Activated CD4-positive, alpha-beta T cell treated with anti-CD3 and anti-CD28 coated beads for 24 hours (primary cell): ENCODE data around the gene CR2.
"Not testable (repeated sequence)": the region's sequence is repeated elsewhere in the genome, so short reads cannot be mapped to it uniquely, and the experiment has no call there.

ENCODE experiments used
- DNase-seq, 2 donors: peaks; one replicate each; pipeline ENCODE4 v3.0.0-alpha.2; 2020; ENCODE audit warnings: low read depth in 2 of 2

Gene CR2

DNA sequence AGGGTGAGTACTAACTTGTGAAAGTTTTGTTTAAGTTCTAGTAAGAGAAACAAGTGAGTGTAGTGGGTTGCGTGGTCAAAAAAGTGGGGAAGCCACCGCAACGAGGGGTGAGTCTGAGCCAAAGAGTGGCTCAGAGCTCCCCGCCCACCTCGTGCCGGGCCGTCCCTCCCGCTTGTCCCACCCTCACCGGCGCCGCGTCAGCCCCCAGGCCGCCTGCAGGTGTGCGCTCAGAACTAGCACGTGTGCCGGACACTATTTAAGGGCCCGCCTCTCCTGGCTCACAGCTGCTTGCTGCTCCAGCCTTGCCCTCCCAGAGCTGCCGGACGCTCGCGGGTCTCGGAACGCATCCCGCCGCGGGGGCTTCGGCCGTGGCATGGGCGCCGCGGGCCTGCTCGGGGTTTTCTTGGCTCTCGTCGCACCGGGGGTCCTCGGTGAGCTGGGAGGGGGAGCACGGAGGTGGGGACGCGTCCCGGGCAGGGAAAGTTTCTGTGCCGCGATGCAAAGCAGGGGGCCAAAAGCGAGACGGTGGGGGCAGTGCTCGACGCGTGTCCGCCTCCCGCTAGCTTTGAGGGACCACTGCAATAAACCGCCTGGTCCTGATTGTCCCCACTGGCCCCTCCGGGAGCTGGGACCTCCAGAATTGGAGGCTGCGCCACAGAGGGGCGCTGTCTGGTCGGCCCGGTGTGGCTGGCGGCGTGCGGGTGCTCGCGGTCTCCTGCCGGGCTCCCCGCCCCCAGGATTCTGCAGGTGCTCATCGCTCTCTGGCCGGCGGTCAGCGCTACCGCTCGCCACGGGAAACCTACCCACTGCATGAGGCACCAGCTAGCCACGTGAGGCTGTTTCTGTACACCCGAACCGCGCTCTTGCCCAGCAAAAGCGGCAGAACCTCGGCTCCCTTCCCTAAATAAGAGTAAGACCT is at the start of gene CR2:
Gene CR2 (plus strand): TSS at position 283 of the 919 bp plus-strand sequence. CDS start 91 bp downstream, at position 374.
- DNase-seq: peak; percentile 21 to 45

DNA sequence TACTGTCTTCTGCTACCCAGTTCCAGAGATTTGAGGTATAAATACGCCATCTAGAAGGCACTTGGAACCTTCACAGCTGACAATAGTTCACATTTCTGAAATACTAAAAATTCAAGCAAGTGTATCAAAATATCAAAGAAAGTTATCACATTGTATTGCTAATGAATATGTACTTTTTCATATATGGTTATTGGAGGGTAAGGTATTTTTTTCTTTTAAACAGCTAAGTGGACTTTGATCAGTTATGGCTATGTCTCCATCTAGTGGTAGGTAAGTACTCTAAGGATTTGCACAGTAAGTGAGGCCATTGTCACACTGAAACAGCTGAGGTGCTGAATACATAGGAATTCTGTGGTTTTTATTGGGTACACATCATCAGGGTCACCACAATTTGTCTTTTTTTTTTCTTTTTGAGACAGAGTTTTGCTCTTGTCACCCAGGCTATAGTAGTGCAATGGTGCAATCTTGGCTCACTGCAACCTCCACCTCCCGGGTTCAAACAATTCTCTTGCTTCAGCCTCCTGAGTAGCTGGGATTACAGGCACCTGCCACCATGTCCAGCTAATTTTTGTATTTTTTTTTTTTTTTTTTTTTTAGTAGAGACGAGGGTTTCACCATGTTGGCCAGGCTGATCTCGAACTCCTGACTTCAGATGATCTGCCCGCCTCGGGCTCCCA is 49.1 kb upstream of the CR2 start:
- DNase-seq: no peak

DNA sequence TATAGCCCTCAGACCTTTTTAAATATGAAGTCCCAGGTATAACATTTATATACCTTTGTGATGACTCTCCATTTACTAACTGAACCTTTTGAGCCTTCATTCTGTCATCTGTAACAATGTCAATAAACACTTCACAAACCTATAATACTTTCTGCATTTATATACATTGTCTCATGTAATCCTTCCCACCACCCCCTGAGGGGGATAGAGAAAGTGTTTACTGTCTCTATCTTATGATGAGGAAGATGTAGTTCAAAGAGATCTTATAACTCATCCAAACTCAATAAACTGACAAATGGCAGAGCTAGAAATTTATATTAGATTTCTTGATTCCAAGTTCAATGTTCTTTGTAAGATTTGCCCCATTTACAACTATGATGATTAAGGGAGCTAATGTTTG is 48.3 kb upstream of the CR2 start:
- no peak for DNase-seq

DNA sequence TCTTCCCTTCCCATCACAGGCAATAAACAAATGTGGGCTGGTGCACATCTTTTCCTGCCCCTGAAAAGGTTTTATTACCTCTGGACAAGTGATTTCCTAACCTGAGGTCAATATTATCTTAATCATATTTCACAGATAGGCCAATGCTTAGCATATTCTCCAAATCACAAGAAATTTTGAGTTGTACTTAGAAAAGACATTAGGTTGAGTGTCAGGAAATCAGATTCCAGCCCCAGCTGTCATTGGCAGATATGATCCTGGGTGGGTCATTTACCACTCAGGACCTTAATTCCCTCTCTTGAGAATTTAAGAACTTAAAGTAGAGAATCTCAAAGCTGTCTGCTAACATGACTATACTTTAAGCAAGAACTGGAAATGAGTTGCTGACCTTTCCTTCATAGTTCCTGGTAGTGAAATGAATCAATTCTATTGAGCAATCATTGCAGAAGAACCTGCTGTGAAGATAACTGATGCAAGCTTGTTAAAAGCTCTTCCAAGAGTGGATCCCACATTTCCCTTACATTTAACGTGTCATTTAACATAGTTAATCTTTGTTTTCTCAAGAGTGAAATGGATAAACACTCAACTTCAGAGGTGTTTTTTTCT is 46.4 kb upstream of the CR2 start:
- no peak for DNase-seq

DNA sequence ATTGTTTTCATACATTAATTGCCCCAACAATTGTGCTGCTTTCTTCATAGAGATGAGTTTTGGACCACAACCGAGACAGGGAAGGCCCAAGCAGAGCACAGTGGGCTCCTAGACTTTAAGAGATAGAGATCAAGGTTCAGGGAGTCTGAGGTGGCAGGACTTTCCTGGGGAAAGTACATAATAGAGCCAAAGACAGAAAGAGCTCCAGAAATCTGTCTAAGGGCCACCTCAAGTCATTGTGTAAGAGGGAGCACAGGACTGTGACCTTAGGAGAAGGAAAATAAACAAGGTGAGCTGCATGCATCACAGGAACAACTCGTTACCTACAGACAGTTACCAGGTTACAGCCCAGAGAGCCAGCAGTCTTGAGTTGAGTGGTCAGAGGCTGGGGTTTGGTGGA is 41.3 kb upstream of the CR2 start:
- no peak for DNase-seq

DNA sequence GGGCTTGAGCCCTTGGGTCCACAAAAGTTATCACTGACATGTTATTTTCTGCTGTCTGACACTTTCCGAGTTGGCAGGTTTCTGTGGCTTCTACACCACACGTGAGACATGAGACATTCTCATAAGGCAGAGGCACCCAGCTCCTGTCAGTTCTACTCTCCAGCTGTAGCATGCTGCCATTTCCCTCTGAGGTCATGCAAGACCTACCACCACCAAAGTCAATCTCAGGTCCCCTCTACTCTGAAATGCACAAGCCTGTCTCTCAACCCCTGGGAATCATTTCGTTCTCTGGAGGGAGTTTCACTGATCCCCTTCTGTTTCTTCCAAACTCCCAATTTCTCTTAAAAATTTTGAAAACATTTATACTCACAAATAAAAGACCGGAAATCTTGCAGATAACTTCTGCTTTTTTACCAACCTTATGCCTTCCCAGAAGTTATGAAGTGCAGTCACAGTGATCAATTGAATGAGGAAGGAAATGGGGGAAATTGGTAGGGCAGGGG is 39.5 kb upstream of the CR2 start:
- DNase-seq: no peak

DNA sequence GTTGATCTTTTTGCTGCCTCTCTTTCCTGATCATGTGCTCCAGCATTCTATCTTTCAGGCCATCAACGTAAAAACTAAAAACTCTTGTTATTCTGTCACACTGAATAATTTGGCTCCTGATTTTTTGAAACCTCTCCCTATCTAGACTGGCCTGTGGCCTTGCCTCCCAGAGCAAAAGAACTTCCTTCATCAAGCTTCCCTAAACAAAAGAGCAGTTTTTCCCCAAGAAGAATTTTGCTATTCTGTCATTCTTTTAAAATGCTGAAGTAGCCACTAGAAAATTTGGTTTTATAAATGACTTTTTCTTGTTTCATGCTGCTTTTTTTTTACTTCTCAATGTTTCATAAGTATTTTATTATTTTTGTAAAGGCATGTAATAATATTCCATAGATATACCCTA is 37.1 kb upstream of the CR2 start:
- no peak for DNase-seq

DNA sequence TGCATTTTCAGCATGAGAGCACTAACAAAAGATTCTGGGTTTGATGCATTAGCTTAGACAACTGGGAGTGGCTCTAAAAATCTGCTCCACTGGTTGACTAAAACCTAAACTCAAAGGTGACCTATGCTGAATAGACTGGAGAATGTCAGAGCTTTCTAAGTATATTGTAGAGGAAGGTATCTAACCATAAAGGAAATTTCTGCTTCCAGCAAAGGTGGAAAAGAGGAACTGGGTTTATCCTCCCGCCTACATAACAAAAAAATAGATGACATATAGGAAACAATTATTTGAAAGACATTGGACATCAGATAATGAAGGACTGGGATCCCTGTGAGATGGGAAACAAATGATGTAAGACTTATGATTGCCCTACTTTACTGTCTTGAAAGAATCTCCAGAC is 35.8 kb upstream of the CR2 start:
- no peak for DNase-seq

DNA sequence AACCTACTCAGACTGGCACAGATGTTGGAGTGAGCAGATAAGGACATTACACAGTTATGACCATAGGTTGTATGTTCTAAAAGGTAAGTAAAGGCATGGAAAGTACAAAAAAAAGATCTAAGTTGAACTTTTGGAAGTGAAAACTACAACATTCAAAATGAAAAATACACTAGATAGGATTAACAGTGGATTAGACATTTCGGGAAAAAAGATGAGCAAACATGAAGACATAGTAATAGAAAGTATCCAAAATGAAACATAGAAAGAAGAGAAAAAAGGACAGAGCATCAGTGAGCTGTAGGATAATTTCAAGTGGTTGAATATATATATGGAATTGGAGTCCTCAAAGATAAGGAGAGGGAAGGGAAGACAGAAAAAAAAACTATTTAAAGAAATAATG is 34.0 kb upstream of the CR2 start:
- DNase-seq: no peak

DNA sequence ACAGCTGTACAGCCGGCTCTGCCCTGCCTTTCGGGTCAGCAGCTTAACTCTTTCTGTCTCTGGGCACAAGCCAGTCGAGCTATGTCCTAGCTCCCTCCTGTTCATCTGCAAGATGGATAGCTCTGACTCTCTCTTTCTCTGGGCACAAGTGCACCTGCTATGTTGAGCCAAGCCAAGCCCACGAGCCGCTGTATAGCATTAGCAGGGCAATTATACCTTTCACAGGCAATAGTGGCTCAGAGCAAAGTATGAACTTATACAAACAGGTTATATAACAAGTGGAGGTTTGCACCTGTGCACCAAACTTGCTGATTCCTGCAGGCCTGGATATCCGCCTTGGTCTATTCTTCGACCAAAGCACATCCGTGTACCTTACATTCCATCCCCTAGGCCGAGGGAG is 33.0 kb upstream of the CR2 start:
- no peak for DNase-seq

DNA sequence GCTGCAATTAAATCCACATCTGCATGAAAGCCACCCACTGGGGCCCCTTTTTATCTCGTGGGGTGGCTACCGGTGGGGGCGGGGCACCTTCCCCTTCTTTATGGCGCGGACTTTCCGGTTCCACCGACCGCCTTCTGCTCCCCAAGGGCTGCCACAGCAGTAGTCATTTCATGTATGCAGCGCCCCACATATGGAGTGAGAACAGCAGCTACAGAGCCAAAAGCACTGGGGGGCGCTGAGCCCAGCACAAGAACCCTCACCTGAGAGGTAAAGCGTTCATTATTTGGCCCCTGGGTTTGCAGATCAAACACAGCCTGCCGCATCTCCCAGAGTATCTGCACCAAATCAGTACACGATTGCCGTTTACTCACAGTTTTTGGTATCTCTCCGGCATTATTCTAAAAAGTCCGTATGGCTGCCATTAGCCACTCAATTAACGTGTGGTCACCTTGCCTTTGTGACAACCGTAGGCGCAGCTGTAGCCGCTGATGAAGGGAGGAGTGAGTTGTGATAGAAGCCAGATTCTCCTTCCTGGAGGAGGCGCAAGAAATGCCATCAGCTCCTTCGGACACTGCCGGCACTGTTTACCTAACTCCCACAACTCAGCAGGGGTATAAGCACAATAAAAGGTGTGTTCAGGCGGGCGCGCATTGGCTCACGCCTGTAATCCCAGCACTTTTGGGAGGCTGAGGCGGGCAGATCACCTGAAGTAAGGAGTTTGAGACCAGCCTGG is 30.4 kb upstream of the CR2 start:
- DNase-seq: no peak

DNA sequence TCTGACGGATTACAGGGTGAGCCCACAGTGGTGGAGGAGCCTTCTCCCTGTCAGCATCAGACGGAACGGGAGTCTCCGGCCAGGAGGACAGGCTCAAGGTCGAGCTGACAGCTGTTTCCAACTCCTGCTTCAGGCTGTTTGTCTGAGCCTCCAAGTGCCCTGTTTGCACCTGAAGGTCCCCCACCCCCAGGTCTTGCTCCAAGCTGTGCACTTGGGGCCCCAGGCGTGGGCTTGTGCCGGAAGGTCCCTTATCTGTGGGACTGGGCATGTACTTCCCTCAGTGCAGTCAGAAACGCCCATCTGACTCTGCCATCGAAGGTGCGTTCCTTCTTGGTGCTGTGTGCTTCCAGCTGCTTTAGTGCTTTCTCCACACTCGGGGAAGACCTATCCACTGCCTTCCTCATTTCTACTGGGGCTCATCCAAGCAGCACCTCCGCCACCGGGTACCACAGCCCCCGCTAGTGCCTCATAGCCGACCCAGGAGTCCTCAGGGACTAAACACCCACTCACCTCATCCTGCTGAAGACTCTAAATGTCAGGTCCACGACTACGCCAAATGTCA is 29.5 kb upstream of the CR2 start:
- DNase-seq: no peak

DNA sequence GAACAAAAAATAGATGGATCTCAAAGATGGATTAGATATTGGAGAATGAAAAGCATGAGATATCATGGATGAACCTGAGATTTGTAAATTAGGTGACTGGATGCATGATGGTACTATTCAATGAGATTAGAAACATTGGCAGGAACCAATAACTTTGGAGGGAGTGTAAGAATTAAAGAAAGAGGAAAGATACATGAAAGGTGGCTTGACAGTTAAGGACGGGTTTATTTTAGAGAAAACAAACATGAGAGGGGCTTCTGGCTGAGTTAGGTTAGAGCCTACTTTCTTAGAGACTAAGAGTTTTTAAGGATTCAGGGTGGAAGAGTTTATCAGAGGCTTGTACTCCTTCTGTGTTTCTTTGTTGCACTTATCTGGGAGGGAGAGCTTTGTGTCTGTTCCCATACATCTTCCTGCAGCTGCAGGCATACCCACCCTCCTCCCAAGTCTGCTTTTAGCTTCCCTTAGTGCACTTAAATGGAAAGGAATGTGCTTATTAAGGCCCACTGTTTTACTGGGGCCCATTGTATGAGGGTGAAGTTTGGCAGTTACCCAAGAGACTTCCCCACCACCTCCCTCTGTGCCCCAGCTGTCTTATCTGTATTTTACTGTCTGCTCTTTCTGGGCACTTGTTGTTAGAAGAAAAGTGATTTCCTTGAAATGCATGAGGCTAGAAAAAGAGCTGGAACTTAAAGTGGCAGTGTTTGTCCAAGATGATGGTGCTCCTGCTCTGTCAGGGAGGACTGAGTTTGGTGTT is 26.1 kb upstream of the CR2 start:
- no peak for DNase-seq

DNA sequence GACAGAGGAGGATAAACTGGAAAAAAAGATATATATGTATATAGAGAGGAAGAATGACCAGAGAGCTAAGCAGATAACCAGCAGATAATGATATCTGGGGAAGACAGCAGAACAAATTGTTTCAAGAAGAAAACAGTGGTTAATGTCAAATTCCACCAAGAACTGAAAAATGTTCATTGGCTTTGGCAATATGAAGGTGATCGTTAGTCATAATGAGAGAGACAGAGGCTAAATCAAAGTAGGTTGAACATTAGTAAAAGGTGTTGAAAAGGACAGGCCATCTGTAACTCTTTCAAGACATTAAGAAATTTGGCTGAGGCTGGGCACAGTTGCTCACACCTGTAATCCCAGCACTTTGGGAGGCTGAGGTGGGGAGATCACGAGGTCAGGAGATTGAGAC is 25.3 kb upstream of the CR2 start:
- no peak for DNase-seq

DNA sequence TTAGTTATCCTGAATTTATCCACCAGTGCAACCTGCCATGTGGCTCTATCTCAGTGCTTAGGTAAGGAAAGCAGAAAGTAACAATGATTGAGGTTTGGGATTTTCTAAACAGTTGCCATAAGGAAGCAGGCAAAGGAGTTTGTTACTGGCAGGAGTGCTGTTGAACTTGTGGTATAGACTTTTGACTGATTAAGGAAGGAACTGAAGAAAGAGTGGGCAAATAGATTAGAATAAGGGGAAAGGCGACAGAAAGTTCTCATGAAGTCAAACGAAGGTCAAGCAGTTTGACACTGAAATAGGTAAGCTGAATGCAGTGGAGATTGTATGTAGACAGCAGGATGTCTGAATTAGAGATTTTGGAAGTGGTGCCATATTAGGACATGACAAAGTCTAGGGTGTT is 24.2 kb upstream of the CR2 start:
- no peak for DNase-seq

DNA sequence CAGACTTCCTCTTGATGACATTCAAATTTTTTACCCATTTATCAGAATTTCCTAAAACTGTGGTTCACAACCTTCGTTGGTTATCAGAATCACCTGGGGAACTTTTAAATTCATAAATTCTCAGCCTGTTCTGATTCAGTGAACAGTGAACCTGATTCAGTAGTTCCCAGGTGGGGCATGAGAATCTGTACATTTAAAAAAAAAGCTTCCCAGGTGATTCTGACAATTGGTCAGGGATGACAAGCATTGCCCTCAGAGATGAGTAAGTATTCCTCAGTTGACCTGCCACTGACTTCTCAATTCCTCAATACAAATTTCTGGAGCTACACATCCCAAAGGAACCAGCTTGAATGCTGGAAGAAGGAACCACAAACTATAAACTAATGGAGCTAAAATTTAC is 23.5 kb upstream of the CR2 start:
- DNase-seq: no peak

DNA sequence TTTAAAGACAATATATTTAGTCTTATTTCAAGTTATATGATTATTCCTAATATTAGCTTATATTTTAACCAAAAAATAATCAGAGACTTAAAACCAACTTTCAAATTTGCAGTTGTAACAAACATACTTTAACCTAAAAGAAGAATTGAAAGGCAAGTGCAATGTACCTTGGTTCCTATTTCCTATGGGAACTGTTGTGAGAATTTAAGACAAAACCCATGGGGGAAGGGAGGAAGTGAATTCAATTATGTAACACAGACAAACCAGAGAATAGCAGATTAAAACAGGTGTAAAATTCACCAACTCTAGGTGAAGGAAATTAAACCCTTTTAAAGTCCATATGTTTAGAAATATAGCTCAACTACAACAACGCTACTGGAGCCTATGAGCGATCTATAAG is 22.6 kb upstream of the CR2 start:
- DNase-seq: no peak

DNA sequence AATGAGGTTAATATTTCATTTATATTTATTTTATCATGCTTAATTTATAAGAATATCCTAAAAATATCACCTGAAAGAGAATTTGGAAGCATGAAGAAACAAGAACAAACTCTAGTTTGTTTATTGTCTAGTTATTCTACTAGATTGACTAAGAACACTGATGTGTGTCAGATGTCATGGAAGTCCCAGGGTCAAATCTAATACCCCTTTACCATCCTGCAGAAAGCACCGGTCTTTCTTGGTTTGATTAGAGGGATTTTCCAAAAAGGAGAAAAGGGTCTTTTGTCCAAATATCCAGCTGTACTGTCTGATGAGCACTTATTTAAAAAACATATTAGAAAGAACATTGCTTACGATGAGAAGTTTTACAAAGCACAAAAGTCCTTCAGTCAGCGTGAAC is 20.7 kb upstream of the CR2 start:
- DNase-seq: no peak

DNA sequence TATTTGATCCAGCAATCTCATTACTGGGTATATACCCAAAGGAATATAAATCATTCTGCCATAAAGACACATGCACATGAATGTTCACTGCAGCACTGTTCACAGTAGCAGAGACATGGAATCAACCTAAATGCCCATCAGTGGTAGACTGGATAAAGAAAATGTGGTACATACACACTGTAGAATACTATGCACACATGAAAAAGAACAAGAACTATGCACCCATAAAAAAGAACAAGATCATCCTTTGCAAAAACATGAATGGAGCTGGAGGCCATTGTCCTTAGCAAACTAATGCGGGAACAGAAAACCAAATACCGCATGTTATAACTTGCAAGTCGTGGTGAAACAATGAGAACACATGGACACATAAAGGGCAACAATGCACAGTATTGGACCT is 17.4 kb upstream of the CR2 start:
- not testable (repeated sequence) for DNase-seq

DNA sequence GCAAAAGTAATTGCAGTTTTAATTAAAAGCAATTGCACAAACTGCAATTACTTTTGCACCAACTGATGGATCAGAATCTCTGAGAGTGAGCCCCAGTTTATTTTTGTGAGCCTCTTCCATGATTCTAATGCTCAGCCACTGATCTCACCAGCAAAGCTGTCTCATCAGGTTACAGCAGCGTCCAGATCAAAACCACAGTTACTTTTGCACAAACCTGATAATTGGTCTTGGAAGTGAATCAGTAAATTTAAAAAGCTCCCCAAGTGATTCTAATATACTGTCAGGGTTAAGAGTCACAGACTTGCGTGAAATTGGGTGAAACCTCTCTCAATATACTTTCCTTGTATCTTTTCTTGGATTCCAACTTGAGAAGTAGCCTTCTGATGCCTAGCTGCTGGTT is 13.5 kb upstream of the CR2 start:
- DNase-seq: no peak
